DND-41 (cell line): Measurements from ENCODE around the gene SRSF9.

ENCODE experiments used
- ATAC-seq: fragments of 200-7000 bp; cut with Tn5 transposase; 3 replicates; pipeline ENCODE4 v1.9.1; 2021; ENCODE audit warnings: low read depth; ENCODE audit not compliant: insufficient read depth
- DNase-seq: peaks from one replicate; pipeline ENCODE4 v3.0.0-alpha.2; 2020
- H2AFZ ChIP-seq: 2 replicates; pipeline ENCODE4 v1.6.0; 2012; ENCODE audit warnings: low read depth, low read length
- H3K27ac ChIP-seq: 2 replicates; pipeline ENCODE4 v1.5.1; 2012; ENCODE audit warnings: low read length, inconsistent platforms
- H3K27me3 ChIP-seq: fragments of 200-600 bp; sonication (generic); 2 replicates; pipeline ENCODE4 v1.6.0; 2012; ENCODE audit warnings: low read length, mild to moderate bottlenecking, inconsistent platforms; ENCODE audit not compliant: insufficient read depth, poor library complexity
- H3K36me3 ChIP-seq: 2 replicates; pipeline ENCODE4 v1.5.1; 2012; ENCODE audit warnings: low read length, inconsistent platforms; ENCODE audit not compliant: insufficient read depth
- H3K4me1 ChIP-seq: 2 replicates; pipeline ENCODE4 v1.5.1; 2012; ENCODE audit warnings: mild to moderate bottlenecking, low read length; ENCODE audit not compliant: insufficient read depth
- H3K4me2 ChIP-seq: 2 replicates; pipeline ENCODE4 v1.6.0; 2012; ENCODE audit warnings: mild to moderate bottlenecking, moderate library complexity, low read length, inconsistent platforms; ENCODE audit not compliant: insufficient read depth
- H3K4me3 ChIP-seq, 2 experiments: fragments of 200-600 bp in 1 of 2; shearing (Covaris generic) in 1 of 2; 2 replicates each; pipeline ENCODE4 v1.5.1; 2012 to 2016; ENCODE audit warnings: inconsistent platforms in 2 of 2, low read length in 2 of 2, mild to moderate bottlenecking in 2 of 2, low read depth in 1 of 2, moderate library complexity in 1 of 2
- H3K79me2 ChIP-seq: 2 replicates; pipeline ENCODE4 v1.6.0; 2012; ENCODE audit warnings: low read length, inconsistent platforms; ENCODE audit not compliant: insufficient read depth
- H3K9ac ChIP-seq: 2 replicates; pipeline ENCODE4 v1.6.0; 2012; ENCODE audit warnings: low read depth, mild to moderate bottlenecking, inconsistent platforms, low read length, moderate library complexity
- H3K9me3 ChIP-seq: 2 replicates; pipeline ENCODE4 v1.5.1; 2012; ENCODE audit warnings: low read length, moderate library complexity, mild to moderate bottlenecking, inconsistent platforms; ENCODE audit not compliant: insufficient read depth, severe bottlenecking
- H4K20me1 ChIP-seq: 2 replicates; pipeline ENCODE4 v1.6.0; 2012; ENCODE audit warnings: low read length; ENCODE audit not compliant: insufficient read depth
- EZH2 ChIP-seq: IDR thresholded peaks from 3 replicates; pipeline ENCODE4 v1.6.1; 2012; ENCODE audit warnings: borderline replicate concordance, low read depth, mild to moderate bottlenecking, moderate library complexity, low read length, inconsistent platforms; ENCODE audit not compliant: severe bottlenecking
- TF ChIP-seq, protein P1 (sequence below): IDR thresholded peaks from 2 replicates; pipeline ENCODE4 v1.5.1; 2012; ENCODE audit warnings: borderline replicate concordance, low read length, moderate library complexity, mild to moderate bottlenecking; ENCODE audit not compliant: poor library complexity, severe bottlenecking; ENCODE audit errors: extremely low read depth

SRSF9 gene

GRCh38 chr12:120432772-120433525, 36.6 kb downstream of the SRSF9 start:
- H3K4me3 ChIP-seq = no peak overlapping the region
- no peak overlapping the region for H3K9ac ChIP-seq
- H3K36me3 ChIP-seq = no peaks in the 10 kb centered on the region
- H3K4me1 ChIP-seq = peaks cover 5% of the 10 kb centered on the region; the same call in 1 of the 2 replicates
- peaks cover 6% of the 10 kb centered on the region for H3K79me2 ChIP-seq
- no peak overlapping the region for H3K4me2 ChIP-seq
- DNase-seq (no peak), ATAC-seq (no peak)
- H3K27me3 ChIP-seq = no peaks in the 10 kb centered on the region
- H4K20me1 ChIP-seq = no peaks in the 10 kb centered on the region
- H3K9me3 ChIP-seq = no peaks in the 10 kb centered on the region
- TF ChIP-seq, protein P1, sequence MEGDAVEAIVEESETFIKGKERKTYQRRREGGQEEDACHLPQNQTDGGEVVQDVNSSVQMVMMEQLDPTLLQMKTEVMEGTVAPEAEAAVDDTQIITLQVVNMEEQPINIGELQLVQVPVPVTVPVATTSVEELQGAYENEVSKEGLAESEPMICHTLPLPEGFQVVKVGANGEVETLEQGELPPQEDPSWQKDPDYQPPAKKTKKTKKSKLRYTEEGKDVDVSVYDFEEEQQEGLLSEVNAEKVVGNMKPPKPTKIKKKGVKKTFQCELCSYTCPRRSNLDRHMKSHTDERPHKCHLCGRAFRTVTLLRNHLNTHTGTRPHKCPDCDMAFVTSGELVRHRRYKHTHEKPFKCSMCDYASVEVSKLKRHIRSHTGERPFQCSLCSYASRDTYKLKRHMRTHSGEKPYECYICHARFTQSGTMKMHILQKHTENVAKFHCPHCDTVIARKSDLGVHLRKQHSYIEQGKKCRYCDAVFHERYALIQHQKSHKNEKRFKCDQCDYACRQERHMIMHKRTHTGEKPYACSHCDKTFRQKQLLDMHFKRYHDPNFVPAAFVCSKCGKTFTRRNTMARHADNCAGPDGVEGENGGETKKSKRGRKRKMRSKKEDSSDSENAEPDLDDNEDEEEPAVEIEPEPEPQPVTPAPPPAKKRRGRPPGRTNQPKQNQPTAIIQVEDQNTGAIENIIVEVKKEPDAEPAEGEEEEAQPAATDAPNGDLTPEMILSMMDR = no peak
- TF ChIP-seq EZH2 = no peak
- no peak overlapping the region for H2AFZ ChIP-seq
- no peak overlapping the region for H3K27ac ChIP-seq

DNA sequence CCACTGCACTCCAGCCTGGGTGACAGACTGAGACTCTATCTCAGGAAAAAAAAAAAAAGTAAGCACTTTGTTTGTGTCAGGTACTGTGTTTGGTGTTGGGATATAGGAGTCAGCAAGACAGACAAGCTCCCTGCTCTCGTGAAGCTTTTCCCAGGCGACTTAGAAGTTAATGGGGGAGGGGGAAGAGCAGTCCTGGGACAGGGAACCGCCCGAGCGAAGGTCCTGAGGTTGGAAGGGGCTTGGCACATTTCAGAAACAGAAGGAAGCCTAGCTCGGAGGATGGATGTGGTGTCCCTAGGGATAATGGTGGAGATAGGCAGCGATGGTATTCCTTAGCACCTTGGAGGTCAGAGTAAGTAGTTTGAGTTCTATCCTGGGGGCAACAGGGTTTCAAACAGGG, 40.2 kb downstream of the SRSF9 start:
- H3K4me3 ChIP-seq = no peak overlapping the region
- H3K9me3 ChIP-seq = no peaks in the 10 kb centered on the region
- DNase-seq (no peak), ATAC-seq (no peak)
- H2AFZ ChIP-seq = no peak overlapping the region
- H3K27me3 ChIP-seq = no peaks in the 10 kb centered on the region
- no peaks in the 10 kb centered on the region for H3K79me2 ChIP-seq
- TF ChIP-seq EZH2 = no peak
- TF ChIP-seq, protein P1 = no peak
- H3K9ac ChIP-seq = no peak overlapping the region
- no peaks in the 10 kb centered on the region for H3K4me1 ChIP-seq
- H3K4me2 ChIP-seq = no peak overlapping the region
- H3K27ac ChIP-seq = no peak overlapping the region
- no peaks in the 10 kb centered on the region for H3K36me3 ChIP-seq
- no peaks in the 10 kb centered on the region for H4K20me1 ChIP-seq

- H3K36me3 ChIP-seq = no peaks in the 10 kb centered on the region
- no peak overlapping the region for H3K4me2 ChIP-seq
- H3K4me1 ChIP-seq = no peaks in the 10 kb centered on the region
- H3K9ac ChIP-seq = no peak overlapping the region
- H3K27ac ChIP-seq = no peak overlapping the region
- DNase-seq = no peak
- H3K27me3 ChIP-seq = no peaks in the 10 kb centered on the region
- H3K9me3 ChIP-seq = no peaks in the 10 kb centered on the region
- no peaks in the 10 kb centered on the region for H3K79me2 ChIP-seq
- H4K20me1 ChIP-seq = no peaks in the 10 kb centered on the region
- H2AFZ ChIP-seq = no peak overlapping the region
- TF ChIP-seq, protein P1 = no peak
- TF ChIP-seq EZH2 = no peak
- no peak overlapping the region for H3K4me3 ChIP-seq
- no peak for ATAC-seq
Observed at GRCh38 chr12:120428597-120429229, 40.8 kb downstream of the SRSF9 start.
